Measurements from ENCODE around the gene DUS2.
"Not testable (repeated sequence)": the region's sequence is repeated elsewhere in the genome, so short reads cannot be mapped to it uniquely, and the experiment has no call there.

The DUS2 gene

DNA sequence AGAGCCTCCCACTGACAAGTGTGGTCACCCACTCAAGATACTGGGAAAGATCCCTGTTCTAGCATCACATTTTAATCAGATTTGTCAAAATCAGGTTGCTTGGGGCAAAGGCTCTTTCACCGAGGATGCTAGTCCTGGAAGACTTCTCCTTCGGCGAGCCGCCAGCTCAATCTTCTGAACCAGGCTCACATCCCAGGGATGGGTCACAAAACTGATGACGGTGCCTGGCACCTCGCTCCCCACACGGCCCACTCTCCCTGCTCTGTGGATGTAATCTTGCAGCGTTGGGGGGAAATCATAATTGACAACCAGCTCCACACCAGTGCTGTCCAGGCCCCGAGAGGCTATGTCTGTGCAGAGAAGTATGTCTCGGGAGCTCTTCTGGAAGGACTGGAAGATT, 1.6 kb upstream of the DUS2 start:
- TF ChIP-seq, protein P1, sequence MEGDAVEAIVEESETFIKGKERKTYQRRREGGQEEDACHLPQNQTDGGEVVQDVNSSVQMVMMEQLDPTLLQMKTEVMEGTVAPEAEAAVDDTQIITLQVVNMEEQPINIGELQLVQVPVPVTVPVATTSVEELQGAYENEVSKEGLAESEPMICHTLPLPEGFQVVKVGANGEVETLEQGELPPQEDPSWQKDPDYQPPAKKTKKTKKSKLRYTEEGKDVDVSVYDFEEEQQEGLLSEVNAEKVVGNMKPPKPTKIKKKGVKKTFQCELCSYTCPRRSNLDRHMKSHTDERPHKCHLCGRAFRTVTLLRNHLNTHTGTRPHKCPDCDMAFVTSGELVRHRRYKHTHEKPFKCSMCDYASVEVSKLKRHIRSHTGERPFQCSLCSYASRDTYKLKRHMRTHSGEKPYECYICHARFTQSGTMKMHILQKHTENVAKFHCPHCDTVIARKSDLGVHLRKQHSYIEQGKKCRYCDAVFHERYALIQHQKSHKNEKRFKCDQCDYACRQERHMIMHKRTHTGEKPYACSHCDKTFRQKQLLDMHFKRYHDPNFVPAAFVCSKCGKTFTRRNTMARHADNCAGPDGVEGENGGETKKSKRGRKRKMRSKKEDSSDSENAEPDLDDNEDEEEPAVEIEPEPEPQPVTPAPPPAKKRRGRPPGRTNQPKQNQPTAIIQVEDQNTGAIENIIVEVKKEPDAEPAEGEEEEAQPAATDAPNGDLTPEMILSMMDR (IDR thresholded peaks at IDR 0.05; ENCODE audit: extremely low read depth, missing control alignments), result no peak
- DNase-seq (ENCODE audit: low spot score), result no peak

DNA sequence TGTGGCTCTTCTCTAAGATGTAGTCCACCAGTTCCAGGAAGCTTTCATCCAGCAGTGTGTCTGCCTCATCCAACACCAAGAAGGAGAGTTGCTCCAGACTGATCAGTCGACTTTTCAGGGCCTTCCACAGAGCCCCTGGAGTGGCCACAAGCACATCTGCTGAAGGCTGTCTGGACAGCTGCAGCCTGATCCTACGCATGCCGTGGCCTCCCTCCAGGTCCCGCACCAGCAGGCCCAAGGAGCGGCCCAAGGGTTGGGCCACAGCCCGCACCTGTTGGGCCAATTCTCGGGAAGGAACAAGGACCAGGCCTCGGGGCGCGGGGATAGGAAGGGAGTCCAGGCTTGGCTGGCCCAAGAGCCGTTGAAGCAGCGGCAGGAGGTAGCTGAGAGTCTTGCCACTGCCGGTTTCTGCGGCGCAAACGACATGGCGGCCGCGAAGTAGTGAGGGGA, 781 bp upstream of the DUS2 start:
- TF ChIP-seq, protein P1 (IDR thresholded peaks at IDR 0.05; ENCODE audit: extremely low read depth, missing control alignments), result no peak
- DNase-seq (ENCODE audit: low spot score), result no peak

DNA sequence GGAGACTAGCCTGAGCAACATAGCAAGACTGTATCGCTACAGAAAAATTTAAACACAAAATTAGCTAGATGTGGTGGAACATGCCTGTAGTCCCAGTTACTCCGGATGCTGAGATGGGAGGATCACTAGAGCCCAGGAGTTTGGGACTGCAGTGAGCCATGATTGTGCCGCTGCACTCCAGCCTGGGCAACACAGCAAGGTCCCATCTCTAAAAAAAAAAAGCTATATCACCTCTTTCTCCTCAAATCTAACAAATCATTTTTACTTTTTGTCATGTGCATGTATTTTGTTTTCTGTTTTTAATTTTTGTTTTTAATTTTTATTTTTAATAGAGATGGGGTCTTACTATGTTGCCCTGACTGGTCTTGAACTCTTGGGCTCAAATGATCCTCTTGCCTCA, 5.9 kb downstream of the DUS2 start:
- no peak for DNase-seq (ENCODE audit: low spot score)
- TF ChIP-seq, protein P1 (IDR thresholded peaks at IDR 0.05; ENCODE audit: extremely low read depth, missing control alignments), result no peak

DNA sequence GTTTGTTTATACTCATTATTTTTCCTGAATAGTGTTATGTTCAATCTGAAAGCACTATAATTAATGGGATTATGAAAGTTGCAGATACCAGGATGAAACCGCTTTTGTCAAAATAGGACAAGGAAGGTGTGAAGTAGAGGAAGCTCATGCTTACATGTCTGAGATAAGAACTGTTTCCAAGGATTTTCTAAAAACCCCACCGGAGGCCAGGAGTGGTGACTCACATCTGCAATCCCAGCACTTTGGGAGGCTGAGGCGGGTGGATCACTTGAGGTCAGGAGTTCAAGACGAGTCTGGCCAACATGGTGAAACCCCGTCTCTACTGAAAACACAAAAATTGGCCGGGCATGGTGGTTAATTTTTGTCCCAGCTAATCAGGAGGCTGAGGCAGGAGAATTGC, 7.0 kb downstream of the DUS2 start:
- not testable (repeated sequence) for DNase-seq (ENCODE audit: low spot score)

DNA sequence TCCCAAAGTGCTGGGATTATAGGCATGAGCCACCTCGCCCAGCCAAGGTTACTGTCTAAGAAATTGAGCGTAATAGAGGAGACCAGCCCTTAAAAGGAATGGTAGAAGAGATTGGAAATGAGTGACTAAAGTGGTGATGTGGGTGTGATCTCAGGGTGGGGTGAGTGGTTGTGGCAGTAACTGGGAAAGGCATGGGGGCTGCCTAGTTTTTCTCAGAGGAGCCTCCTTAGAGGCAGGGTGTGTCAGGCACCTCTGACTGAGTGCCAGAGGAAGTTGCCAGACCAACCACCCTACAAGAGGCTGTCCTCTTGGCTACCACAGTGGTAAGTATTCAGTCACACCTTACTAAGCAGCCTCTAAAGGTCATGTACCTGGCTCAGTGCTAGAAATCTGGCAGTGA, 8.9 kb downstream of the DUS2 start:
- TF ChIP-seq, protein P1 (IDR thresholded peaks at IDR 0.05; ENCODE audit: extremely low read depth, missing control alignments), result no peak
- no peak for DNase-seq (ENCODE audit: low spot score)

DNA sequence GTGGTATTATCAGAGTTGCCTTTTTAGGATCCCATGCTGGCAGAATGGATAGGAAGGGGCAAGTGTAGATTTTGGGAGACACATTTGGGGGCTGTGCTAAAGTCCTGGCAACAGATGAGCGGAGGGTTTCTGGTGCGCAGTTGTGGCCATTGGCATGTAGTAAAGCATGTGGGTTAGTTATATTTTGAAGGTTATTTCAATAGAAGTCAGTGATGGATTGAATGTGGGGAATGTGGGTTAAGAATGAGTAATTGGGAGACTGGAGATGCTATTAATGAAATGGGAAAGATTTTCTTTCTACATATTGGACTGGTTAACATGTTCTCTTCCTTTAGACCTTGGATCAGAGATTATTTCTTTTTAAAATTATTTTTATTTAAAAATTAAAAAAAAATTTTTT, 10.0 kb downstream of the DUS2 start:
- DNase-seq (ENCODE audit: low spot score), result no peak
- TF ChIP-seq, protein P1 (IDR thresholded peaks at IDR 0.05; ENCODE audit: extremely low read depth, missing control alignments), result no peak

DNA sequence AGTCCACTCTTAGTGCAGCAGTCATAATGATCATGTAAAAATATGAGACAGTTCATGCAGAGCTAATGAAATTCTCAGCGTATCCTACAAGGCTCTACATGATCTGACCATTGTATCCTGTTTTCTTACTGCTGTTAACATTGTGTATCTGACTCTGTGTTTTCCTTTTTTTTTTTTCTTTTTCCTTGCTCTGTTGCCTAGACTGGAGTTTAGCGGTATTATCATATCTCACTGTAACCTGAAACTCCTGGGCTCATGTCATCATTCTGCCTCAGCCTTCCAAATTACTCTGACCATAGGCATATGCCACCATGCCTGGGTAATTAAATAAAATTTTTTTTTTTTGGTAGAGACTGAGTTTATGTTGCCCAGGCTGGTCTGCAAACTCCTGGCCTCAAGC, 12.1 kb downstream of the DUS2 start:
- TF ChIP-seq, protein P1 (IDR thresholded peaks at IDR 0.05; ENCODE audit: extremely low read depth, missing control alignments), result no peak
- no peak for DNase-seq (ENCODE audit: low spot score)

DNA sequence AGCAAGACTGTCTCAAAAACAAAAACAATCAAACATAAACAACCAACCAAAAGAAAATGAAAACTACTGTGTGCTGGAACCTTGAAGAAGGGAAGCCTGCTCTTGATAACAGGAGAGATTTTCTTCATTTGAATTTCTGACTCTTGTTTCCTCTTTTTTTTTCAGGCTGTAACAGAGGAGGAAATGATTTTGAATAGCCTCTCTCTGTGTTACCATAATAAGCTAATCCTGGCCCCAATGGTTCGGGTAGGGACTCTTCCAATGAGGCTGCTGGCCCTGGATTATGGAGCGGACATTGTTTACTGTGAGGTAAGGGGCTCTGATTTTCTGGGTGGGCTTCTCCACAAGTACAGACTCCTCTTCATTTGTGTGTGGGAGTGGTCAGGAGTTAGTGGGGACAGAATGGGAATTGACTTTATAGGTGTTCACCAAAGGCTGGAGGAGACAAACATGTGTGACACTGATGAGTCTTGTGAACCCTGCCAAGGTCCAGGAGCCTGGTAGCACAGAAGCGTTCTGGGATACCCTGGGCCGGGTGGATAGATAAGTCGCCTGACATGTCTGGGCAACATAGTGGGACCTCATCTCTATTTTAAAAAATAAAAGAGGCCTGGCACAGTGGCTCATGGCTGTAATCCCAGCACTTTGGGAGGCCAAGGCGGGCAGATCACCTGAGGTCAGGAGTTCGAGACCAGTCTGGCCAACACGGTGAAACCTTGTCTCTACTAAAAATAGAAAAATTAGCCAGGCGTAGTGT, 14.9 kb downstream of the DUS2 start:
- DNase-seq (ENCODE audit: low spot score), result peak; percentile 41

More for the DNA sequence above, 14.9 kb downstream of the DUS2 start:
- TF ChIP-seq, protein P1 (IDR thresholded peaks at IDR 0.05; ENCODE audit: extremely low read depth, missing control alignments), result no peak

All from GM20000 (cell line).